Heart right ventricle (tissue), 16 donors: Measurements from ENCODE around the gene TFG. TPM values are rescaled to one million over a fixed set of nuclear protein-coding genes. Genes with fewer than 3 reads are reported as not detected.

Experiments
- ATAC-seq, 8 donors: fragments of 200-7000 bp; cut with Tn5 transposase; one replicate each; pipeline ENCODE4 v1.9.1; 2020; ENCODE audit warnings: mild to moderate bottlenecking in 8 of 8, moderate library complexity in 8 of 8, moderate number of reproducible peaks in 1 of 8
- DNase-seq, 2 donors: peaks; one replicate each; pipeline ENCODE4 v3.0.0-alpha.2; 2020
- H3K27ac ChIP-seq, 10 donors: fragments of 200-600 bp; sonication (generic) in 2 of 10; one replicate each; pipeline versions ENCODE4 v1.5.0 to v1.8.0; 2020 to 2022; ENCODE audit warnings: mild to moderate bottlenecking in 3 of 10
- H3K27me3 ChIP-seq, 7 donors: fragments of 200-600 bp; one replicate each; pipeline ENCODE4 v1.8.0; 2021 to 2022; ENCODE audit warnings: mild to moderate bottlenecking in 2 of 7
- H3K36me3 ChIP-seq, 9 donors: fragments of 200-600 bp; sonication (generic) in 1 of 9; one replicate each; pipeline versions ENCODE4 v1.5.0 to v1.8.0; 2020 to 2022; ENCODE audit warnings: mild to moderate bottlenecking in 2 of 9
- H3K4me1 ChIP-seq, 9 donors: fragments of 200-600 bp; sonication (generic) in 1 of 9; one replicate each; pipeline versions ENCODE4 v1.5.0 to v1.8.0; 2020 to 2022; ENCODE audit warnings: mild to moderate bottlenecking in 4 of 9
- H3K4me3 ChIP-seq, 10 donors: fragments of 200-600 bp; sonication (generic) in 2 of 10; one replicate each; pipeline versions ENCODE4 v1.5.0 to v1.8.0; 2020 to 2022; ENCODE audit warnings: mild to moderate bottlenecking in 7 of 10, moderate library complexity in 2 of 10
- H3K9me3 ChIP-seq, 11 donors: fragments of 200-600 bp in 10 of 11; sonication (generic) in 2 of 11; one replicate each; pipeline versions ENCODE4 v1.5.0 to v1.8.0; 2013 to 2022; ENCODE audit warnings: mild to moderate bottlenecking in 2 of 11, control low read depth in 1 of 11, moderate library complexity in 1 of 11
- CTCF ChIP-seq, 9 donors: fragments of 200-600 bp; sonication (generic) in 2 of 9; IDR thresholded peaks; one replicate each; pipeline versions ENCODE4 v1.5.0 to v1.8.0; 2021 to 2022; ENCODE audit warnings: antibody characterized with exemption in 9 of 9, mild to moderate bottlenecking in 5 of 9, moderate library complexity in 1 of 9
- WGBS, 2 donors: extraction: QIAGEN DNeasy Blood & Tissue Kit; methylation state at CpG; one replicate each; pipeline ENCODE4 v1.1.7; 2013; ENCODE audit warnings: inconsistent platforms in 1 of 2; 5-methylcytosine and 5-hydroxymethylcytosine counted together
- intact Hi-C, 10 donors: fragments of 100-400 bp; cut with DNase I; formaldehyde crosslinking; loops; one replicate each; pipeline versions ENCODE4 v1.11.1 to v1.14.2; 2022
- polyA plus RNA-seq, 2 donors: library from polyadenylated mRNA; stranded (reverse); fragments of 200-250 nt; gene quantifications; one replicate each; pipeline ENCODE4 v1.2.3, GENCODE V29; 2013
- total RNA-seq, 10 donors: library from RNA; stranded (reverse); fragmentation: NEBNext Ultra II Directional in 3 of 10; extraction: Animal tissue kit (Norgen Biotek cat#: 25700) in 3 of 10; gene quantifications; one replicate each; pipeline versions ENCODE4 v1.2.1 to v1.2.4, GENCODE V29; 2021 to 2023
- donor health status: Arrhythmogenic right ventricular cardiomyopathy.
- donor health status: ischemic (EF 13 %, LVEDD 7.1; RV severe dilation, severe dysfunction).
- donor health status: healthy with polysubstance abuse.
- donor health status: DM: no; HTN: yes; CAD: no.
- donor health status: DM: no; HTN: no; CAD: no.
- donor health status: ischemic (EF 25% LVEDD 6.9; RV normal size, moderate dysfunction).
- donor health status: ischemic (EF 25% LVEDD 5.7; RV mildly dilated, moderate dysfunction).
- donor health status: healthy.
- donor health status: DM: yes; HTN: yes; CAD: no.
- donor health status: Ischemic cardiomyopathy.
- donor health status: ischemic (EF 35%, LVEDD 5.7; RV mildly dilated, moderate dysfunction).
- donor health status: nonischemic (EF 11% LVEDD 7.7; RV severe dilation, severe dysfunction).
- donor health status: DM: yes; HTN: yes; CAD: no.
- donor health status: PGD.
- donor health status: ischemic (EF 29% LVEDD 5.4; RV normal size, mild dysfunction).
- donor health status: nonischemic (EF 23%, LVEDD 6.1; RV moderate dilation, normal function).

The TFG gene
- total and polyA plus RNA-seq, 12 donors: 44.6 to 98.4 (median 92.4) TPM

DNA sequence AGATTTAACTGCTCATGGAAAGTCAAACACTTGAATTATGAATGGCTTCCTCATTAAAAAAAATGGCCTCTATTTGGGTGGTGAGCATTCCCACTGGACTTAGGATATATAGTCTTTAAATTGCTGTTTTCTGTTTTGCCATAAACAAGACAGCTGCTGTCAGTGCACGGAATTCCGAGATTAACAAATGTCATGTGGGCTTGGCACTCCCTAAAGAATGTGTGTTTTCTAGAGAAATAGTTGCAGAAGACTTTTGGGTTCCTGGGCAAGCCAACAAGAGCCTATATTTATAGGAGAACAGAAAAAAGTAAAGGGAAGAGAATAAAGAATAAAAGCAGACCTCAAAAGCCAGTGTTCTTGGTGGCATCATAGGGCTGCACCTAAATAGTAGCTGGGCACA, 13.6 kb upstream of the TFG start:
- WGBS, 2 donors: 63 to 72% methylated on average over 2 of the region's 2 CpGs
- no peak for TF ChIP-seq CTCF (IDR thresholded peaks at IDR 0.05)
- H3K4me1 ChIP-seq: no peaks in the 10 kb centered on the region
- H3K9me3 ChIP-seq: no peaks in the 10 kb centered on the region
- no peak overlapping the region for H3K4me3 ChIP-seq
- DNase-seq: no peak
- H3K27ac ChIP-seq: no peak overlapping the region
- H3K36me3 ChIP-seq: no peaks in the 10 kb centered on the region
- peaks cover 0 to 44% (median 32%) of the 10 kb centered on the region in 7 donors for H3K27me3 ChIP-seq
- no peak for ATAC-seq
- intact Hi-C loops: no loop called here

- H3K4me3 ChIP-seq: no peak overlapping the region
- 73 to 80% methylated on average over 3 of the region's 3 CpGs for WGBS, 2 donors
- no peaks in the 10 kb centered on the region for H3K36me3 ChIP-seq
- DNase-seq (no peak), ATAC-seq (no peak)
- TF ChIP-seq CTCF (IDR thresholded peaks at IDR 0.05): no peak
- no peaks in the 10 kb centered on the region for H3K9me3 ChIP-seq
- H3K27me3 ChIP-seq: peaks cover 0 to 46% (median 32%) of the 10 kb centered on the region in 7 donors
- intact Hi-C loops: no loop called here
- no peaks in the 10 kb centered on the region for H3K4me1 ChIP-seq
- no peak overlapping the region for H3K27ac ChIP-seq
Measured at GRCh38 chr3:100696161-100696560, 13.1 kb upstream of the TFG start.

DNA sequence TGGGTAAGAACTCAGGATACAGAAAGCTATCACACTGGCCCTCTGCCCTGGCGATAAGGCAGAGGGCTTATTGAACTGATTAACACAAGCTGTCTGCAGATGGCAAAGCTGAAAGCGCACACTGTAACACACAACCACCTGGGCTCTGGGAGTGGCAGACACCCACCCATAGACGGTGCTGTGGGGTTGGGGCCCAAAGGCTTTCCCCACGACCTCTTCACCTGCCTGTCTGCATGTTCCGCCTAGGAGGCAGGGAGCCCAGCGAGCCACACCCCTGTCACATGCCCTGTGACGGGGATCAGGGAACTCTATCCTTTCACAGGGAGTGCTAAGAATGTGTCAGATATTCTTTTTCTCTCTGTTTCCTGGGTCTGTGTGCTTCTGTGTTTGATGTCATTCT, 12.1 kb upstream of the TFG start:
- ATAC-seq (no peak), DNase-seq (no peak)
- H3K27ac ChIP-seq: no peak overlapping the region
- no peaks in the 10 kb centered on the region for H3K4me1 ChIP-seq
- intact Hi-C loops: no loop called here
- TF ChIP-seq CTCF (IDR thresholded peaks at IDR 0.05): no peak
- H3K36me3 ChIP-seq: no peaks in the 10 kb centered on the region
- WGBS, 2 donors: 74 to 77% methylated on average over 7 of the region's 7 CpGs
- no peak overlapping the region for H3K4me3 ChIP-seq
- H3K9me3 ChIP-seq: no peaks in the 10 kb centered on the region
- peaks cover 0 to 50% (median 37%) of the 10 kb centered on the region in 7 donors for H3K27me3 ChIP-seq

GRCh38 chr3:100697723-100698285, 11.5 kb upstream of the TFG start:
- intact Hi-C loops: no loop called here
- ATAC-seq: no peak
- TF ChIP-seq CTCF (IDR thresholded peaks at IDR 0.05): no peak
- Histone ChIP-seq H3K4me3 (no peak overlapping the region), H3K9me3 (no peaks in the 10 kb centered on the region), H3K27ac (no peak overlapping the region), H3K27me3 (peaks cover 0 to 50% (median 31%) of the 10 kb centered on the region in 7 donors), H3K4me1 (no peaks in the 10 kb centered on the region), H3K36me3 (no peaks in the 10 kb centered on the region)
- no peak for DNase-seq
- 56 to 58% methylated on average over 5 of the region's 5 CpGs for WGBS, 2 donors
